ENCODE measurements around the gene PRR22. TPM values are rescaled to one million over a fixed set of nuclear protein-coding genes. Genes with fewer than 3 reads are reported as not detected.
A peak's percentile ranks its signal among the peaks of the same experiment; 100 is the strongest.

The PRR22 gene
- total RNA-seq, 2 donors from 2014 or later = 1.1 to 1.3 TPM

DNA sequence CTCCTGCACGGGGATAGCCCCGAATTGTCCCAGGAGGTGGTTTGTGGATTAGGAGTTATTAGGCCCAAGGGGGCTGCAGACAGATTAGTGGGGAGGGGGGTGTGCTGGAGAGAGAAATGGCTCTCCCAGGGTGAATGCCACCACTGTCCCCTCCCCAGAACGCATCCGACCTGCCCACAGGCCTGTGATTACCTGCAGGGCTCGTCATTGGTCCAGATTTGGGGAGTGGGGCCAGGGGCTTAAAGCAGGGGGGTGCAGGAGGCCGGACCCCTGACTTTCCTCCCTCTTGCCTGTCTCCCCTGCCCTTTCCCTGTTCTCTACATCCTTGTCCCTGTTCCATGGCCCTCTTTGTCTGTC, 21.6 kb upstream of the PRR22 start:
- H3K27ac ChIP-seq = no peak overlapping the region
- H3K36me3 ChIP-seq = no peaks in the 10 kb centered on the region
- no peak for ATAC-seq (ENCODE audit: insufficient number of reproducible peaks, low FRiP score, low read depth)
- TF ChIP-seq, protein P1, sequence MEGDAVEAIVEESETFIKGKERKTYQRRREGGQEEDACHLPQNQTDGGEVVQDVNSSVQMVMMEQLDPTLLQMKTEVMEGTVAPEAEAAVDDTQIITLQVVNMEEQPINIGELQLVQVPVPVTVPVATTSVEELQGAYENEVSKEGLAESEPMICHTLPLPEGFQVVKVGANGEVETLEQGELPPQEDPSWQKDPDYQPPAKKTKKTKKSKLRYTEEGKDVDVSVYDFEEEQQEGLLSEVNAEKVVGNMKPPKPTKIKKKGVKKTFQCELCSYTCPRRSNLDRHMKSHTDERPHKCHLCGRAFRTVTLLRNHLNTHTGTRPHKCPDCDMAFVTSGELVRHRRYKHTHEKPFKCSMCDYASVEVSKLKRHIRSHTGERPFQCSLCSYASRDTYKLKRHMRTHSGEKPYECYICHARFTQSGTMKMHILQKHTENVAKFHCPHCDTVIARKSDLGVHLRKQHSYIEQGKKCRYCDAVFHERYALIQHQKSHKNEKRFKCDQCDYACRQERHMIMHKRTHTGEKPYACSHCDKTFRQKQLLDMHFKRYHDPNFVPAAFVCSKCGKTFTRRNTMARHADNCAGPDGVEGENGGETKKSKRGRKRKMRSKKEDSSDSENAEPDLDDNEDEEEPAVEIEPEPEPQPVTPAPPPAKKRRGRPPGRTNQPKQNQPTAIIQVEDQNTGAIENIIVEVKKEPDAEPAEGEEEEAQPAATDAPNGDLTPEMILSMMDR (IDR thresholded peaks at IDR 0.05) = no peak
- peaks cover 16% of the 10 kb centered on the region for H3K27me3 ChIP-seq (replicated peaks; ENCODE audit: insufficient read depth)
- no peaks in the 10 kb centered on the region for H3K9me3 ChIP-seq
- H3K4me3 ChIP-seq = no peak overlapping the region
- DNase-seq (ENCODE audit: low spot score) = no peak
- H3K4me1 ChIP-seq (ENCODE audit: control insufficient read depth in 1 of 2, low read depth in 2 of 2) = peaks cover 4 to 7% of the 10 kb centered on the region in 2 donors

DNA sequence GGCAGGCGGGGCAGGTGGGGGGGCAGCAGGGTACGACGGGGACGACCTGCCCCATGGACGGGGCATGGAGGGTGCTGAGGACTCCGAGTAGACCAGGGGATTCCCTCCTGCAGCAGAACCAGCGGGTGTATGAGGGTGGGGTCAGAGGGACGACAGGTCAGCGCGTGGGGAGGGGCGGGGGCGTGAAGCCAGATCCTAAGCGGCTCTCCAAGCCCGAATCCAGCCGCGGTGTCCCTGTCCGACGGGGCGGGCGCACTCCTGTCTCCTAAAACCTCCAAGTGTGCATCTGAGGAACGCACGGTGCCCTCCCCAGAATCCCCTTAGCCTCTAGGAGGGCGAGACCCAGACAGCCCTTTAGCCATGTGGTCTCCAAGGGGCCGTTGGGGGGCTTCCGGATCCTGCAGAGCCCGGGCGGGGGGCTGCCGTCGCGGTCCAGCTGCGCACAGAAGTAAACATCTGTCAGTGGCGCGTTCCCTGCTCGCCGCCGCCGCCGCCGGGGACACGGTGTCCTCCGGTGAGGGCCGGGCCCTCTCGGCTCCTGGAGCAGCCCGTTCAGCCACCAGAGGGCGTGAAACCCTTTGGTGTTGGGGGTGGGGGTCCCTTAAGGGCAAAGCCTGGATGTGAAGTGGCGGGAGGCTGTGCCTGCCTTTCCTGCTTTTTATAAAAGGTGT, 21.1 kb upstream of the PRR22 start:
- H3K27ac ChIP-seq = no peak overlapping the region
- H3K36me3 ChIP-seq = no peaks in the 10 kb centered on the region
- H3K4me3 ChIP-seq = no peak overlapping the region
- TF ChIP-seq, protein P1 (IDR thresholded peaks at IDR 0.05) = peak; percentile 47
- DNase-seq (ENCODE audit: low spot score) = no peak
- no peak for ATAC-seq (ENCODE audit: insufficient number of reproducible peaks, low FRiP score, low read depth)
- H3K4me1 ChIP-seq (ENCODE audit: control insufficient read depth in 1 of 2, low read depth in 2 of 2) = peaks cover 4 to 7% of the 10 kb centered on the region in 2 donors
- no peaks in the 10 kb centered on the region for H3K9me3 ChIP-seq
- H3K27me3 ChIP-seq (replicated peaks; ENCODE audit: insufficient read depth) = peaks cover 16% of the 10 kb centered on the region

DNA sequence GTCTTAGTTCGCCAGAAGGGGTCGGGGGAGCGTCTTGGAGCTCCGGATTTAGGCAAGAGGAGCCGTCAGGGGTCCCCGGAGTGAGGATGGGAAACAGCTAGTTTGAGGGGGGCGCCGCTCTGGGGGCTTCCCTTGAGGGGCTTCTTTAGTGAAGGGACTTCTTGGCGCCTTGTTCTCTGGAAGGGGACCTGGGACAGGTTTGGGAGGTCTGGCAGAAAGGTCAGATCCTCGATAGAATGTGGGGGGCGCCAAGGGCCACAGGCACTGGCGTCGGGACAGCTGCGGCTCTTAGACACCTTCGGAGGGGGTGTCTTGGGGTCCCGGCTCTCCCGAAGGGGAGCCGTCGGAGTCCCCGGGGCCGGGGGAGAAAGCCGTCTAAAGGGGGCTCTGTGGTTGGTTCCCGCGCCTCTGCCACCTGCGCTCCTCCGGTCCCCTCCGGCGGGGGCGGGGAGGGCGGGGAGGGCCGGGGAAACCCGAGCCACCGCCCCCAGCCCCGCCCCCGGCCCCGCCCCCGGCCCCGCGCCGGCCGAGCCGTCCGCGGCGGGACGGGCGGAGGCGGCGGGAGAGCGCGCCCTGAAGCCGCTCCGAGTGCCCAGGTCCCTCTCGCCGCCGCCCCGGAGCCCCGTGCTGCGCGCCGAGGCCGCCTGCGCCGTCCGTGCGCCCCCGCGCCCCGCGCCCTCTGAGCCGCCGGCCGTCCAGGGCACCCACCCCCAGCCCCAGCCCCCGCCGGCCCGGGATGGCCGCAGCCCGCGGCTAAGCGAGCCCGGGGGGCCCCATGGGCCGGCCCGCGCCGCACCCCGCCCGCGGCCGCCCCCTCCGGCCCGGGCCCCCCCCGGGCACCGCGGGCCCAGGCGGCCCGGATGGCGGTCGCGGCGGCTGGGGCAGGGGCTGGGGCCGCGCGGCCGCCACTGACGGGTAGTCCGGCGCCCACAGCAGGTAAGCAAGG, 20.2 kb upstream of the PRR22 start, which contains the start of gene NRTN:
TSS of gene NRTN (plus strand) at position 552 of the 946 bp plus-strand sequence. CDS start 19,099 bp downstream, outside the sequence.
- peaks cover 16% of the 10 kb centered on the region for H3K27me3 ChIP-seq (replicated peaks; ENCODE audit: insufficient read depth)
- TF ChIP-seq, protein P1 (IDR thresholded peaks at IDR 0.05) = no peak
- DNase-seq (ENCODE audit: low spot score) = no peak
- no peak for ATAC-seq (ENCODE audit: insufficient number of reproducible peaks, low FRiP score, low read depth)
- peak within 1 kb of the TSS in 1 of 2 donors; percentile 34 for H3K27ac ChIP-seq
- no peaks in the 10 kb centered on the region for H3K36me3 ChIP-seq
- peaks cover 4 to 7% of the 10 kb centered on the region in 2 donors for H3K4me1 ChIP-seq (ENCODE audit: control insufficient read depth in 1 of 2, low read depth in 2 of 2)
- peak within 1 kb of the TSS; percentile 61 for H3K4me3 ChIP-seq
- no peaks in the 10 kb centered on the region for H3K9me3 ChIP-seq

DNA sequence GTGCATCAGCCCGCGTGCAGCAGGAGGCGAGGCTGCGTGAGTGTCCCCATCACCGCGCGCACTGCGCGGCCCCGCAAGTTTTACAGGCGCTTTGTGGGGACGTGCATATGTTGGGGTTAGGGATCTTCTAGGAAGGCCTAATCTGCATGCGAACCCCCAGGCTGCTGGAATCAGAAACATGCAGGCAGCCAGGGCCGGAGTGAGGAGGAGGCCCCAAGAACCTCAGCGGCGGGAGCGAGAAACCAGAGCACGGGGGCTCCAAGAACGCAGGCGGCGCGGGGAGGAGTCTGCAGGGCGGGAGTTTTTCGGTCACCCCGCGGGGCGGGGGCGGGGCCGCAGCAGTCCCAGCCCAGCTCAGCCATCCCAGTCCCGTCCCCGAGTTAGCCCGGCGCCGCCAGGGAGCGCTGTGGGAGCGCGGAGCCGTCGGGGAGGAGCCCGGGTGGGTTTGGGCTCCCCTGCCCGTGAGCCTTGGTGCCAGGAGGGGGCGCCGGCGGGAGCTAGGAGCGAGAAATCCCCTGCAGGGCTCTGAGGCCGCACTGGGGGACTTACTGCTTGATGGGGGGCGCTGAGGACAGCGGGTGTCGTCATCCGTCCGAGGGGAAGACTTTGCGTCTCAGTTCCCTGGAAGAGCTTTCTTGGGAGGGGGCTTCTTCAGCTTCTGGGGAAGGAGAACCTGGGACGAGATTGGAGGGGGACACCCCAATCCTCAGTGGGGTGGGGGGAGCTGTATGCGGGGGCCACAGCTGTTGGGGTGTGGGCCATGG, 19.4 kb upstream of the PRR22 start:
- Histone ChIP-seq H3K9me3 (no peaks in the 10 kb centered on the region), H3K36me3 (no peaks in the 10 kb centered on the region), H3K27me3 (replicated peaks; ENCODE audit: insufficient read depth) (peaks cover 16% of the 10 kb centered on the region), H3K4me3 (peak overlapping the region; percentile 61), H3K27ac (peak overlapping the region in 1 of 2 donors; percentile 34), H3K4me1 (ENCODE audit: control insufficient read depth in 1 of 2, low read depth in 2 of 2) (peaks cover 4 to 7% of the 10 kb centered on the region in 2 donors)
- TF ChIP-seq, protein P1 (IDR thresholded peaks at IDR 0.05) = peak; percentile 68
- no peak for ATAC-seq (ENCODE audit: insufficient number of reproducible peaks, low FRiP score, low read depth)
- no peak for DNase-seq (ENCODE audit: low spot score)
